Measurements from ENCODE around the gene SLAMF1. TPM values are rescaled to one million over a fixed set of nuclear protein-coding genes. Genes with fewer than 3 reads are reported as not detected.

Gene SLAMF1
- total RNA-seq, 1 donor from 2014 or later = not detected

DNA sequence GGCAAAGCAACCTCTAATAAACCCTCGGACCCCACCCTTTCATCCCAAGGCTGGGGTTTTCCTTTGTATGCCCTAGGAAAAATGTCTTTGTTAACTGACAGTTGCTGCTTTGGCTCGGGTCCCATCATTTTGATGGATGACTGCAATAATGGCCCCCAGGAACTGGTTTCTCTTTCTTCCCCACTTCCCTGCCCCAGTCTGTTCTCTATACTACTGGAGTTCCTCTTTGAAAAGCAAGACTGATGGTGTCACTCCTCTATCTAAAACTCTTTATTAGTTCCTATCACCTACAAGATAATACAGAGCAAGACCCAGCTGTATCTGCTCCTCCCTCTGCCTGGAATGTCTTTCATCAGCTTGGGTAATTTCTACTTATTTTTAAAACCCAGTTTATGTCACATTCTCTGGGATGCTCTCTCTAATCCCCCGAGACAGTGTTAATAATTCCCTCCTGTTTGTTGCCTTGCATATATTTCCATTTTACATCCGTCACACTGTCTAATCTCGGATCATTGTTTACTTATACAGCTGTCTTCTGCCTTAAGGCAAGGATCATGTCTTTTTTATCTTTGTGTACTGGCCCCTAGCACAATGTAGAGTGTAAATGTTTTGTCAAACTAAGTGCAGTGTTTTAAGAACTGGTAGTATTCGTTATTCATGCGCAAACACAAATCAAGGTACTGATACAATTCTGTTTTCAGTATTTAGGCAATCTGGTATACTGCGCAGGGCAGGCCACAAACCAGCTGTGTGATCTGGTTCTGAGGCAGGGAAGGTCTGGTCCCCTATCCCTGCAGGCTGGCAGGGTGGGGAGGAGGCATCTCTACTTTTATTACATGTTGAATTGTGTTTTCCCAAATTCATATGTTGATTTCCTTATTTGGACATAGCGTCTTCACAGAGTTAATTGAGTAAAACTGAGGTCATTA is 16.1 kb downstream of the SLAMF1 start:
- Histone ChIP-seq H4K20me1 (ENCODE audit: insufficient read depth, low read length) (no peaks in the 10 kb centered on the region), H3K9me3 (ENCODE audit: insufficient read depth, low read depth, low read length) (no peaks in the 10 kb centered on the region), H3K4me1 (ENCODE audit: insufficient read depth, low read length) (no peaks in the 10 kb centered on the region), H3K79me2 (ENCODE audit: insufficient read depth, low read length) (no peaks in the 10 kb centered on the region), H2AFZ (ENCODE audit: low read depth, low read length) (no peak overlapping the region), H3K27me3 (ENCODE audit: insufficient read depth, low read length) (no peaks in the 10 kb centered on the region), H3K4me3 (ENCODE audit: insufficient read depth, low read depth, low read length) (no peak overlapping the region), H3K27ac (ENCODE audit: low read depth, low read length) (no peak overlapping the region), H3K4me2 (ENCODE audit: low read length) (no peak overlapping the region), H3K36me3 (ENCODE audit: insufficient read depth, low read length) (no peaks in the 10 kb centered on the region), H3K9ac (ENCODE audit: low read length) (no peak overlapping the region)
- DNase-seq (ENCODE audit: low read depth) = no peak
- no peak overlapping the region for H3K4me3 Mint-ChIP-seq (ENCODE audit: unreplicated experiment)
- H3K9me3 Mint-ChIP-seq (ENCODE audit: unreplicated experiment) = no peaks in the 10 kb centered on the region
- TF ChIP-seq, protein P1, sequence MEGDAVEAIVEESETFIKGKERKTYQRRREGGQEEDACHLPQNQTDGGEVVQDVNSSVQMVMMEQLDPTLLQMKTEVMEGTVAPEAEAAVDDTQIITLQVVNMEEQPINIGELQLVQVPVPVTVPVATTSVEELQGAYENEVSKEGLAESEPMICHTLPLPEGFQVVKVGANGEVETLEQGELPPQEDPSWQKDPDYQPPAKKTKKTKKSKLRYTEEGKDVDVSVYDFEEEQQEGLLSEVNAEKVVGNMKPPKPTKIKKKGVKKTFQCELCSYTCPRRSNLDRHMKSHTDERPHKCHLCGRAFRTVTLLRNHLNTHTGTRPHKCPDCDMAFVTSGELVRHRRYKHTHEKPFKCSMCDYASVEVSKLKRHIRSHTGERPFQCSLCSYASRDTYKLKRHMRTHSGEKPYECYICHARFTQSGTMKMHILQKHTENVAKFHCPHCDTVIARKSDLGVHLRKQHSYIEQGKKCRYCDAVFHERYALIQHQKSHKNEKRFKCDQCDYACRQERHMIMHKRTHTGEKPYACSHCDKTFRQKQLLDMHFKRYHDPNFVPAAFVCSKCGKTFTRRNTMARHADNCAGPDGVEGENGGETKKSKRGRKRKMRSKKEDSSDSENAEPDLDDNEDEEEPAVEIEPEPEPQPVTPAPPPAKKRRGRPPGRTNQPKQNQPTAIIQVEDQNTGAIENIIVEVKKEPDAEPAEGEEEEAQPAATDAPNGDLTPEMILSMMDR (IDR thresholded peaks at IDR 0.05; ENCODE audit: insufficient read depth, low read depth, low read length) = no peak
- no peak for TF ChIP-seq EZH2 (IDR thresholded peaks at IDR 0.05; ENCODE audit: insufficient read depth, low read length)
- no peaks in the 10 kb centered on the region for H3K36me3 Mint-ChIP-seq (ENCODE audit: low read depth, unreplicated experiment)
- FAIRE-seq = no peak
- H3K4me1 Mint-ChIP-seq (ENCODE audit: low read depth, unreplicated experiment) = peaks cover 7% of the 10 kb centered on the region
- no peaks in the 10 kb centered on the region for H3K27me3 Mint-ChIP-seq (ENCODE audit: low read depth, unreplicated experiment)
- H3K27ac Mint-ChIP-seq (ENCODE audit: unreplicated experiment) = peak overlapping the region; percentile 36

DNA sequence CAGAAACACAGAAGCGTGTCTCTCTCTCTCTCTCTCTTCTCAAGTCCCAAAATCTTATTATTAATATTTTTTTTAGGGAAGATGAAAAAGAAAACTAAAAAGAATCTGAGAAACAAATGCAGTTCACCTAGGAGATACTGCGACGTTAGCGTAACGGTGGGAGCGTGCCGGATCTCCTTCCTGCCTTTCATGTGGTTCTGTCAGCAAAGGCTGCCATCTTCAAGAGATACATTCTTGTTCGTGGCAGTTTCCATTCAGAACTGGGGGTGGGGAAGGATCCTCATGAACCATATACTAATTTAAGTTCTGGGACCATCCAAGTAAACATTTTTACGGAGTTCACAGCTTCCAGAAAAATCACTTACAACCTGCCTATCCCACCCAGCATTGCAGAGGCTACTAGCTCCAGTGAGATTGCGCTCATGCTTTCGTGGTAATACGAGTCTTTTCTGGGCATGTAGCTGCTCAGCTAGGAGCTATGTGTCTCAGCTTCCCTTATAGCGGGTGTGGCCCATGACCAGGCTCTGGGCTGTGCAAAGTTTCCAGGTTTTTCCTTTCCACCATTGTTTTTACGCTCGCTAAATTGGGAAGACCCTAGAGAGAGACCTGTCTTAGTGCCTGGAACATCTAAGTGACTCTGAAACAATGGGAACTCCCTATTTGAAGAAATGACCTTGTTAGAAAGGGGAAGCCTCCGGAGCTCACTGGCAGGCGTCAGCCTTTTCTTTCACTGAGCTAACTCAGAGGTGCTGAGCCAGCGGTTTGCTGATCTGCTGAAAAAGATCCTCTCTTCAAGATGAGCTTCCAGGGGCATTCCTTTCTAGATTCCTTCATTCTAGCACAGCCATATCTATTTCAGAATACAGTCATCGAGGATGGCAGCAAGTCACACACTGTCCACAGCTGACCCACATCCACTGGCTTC is 17.3 kb downstream of the SLAMF1 start:
- no peak for TF ChIP-seq EZH2 (IDR thresholded peaks at IDR 0.05; ENCODE audit: insufficient read depth, low read length)
- TF ChIP-seq, protein P1 (IDR thresholded peaks at IDR 0.05; ENCODE audit: insufficient read depth, low read depth, low read length) = no peak
- Histone ChIP-seq H3K27ac (ENCODE audit: low read depth, low read length) (no peak overlapping the region), H4K20me1 (ENCODE audit: insufficient read depth, low read length) (no peaks in the 10 kb centered on the region), H3K4me2 (ENCODE audit: low read length) (no peak overlapping the region), H3K79me2 (ENCODE audit: insufficient read depth, low read length) (no peaks in the 10 kb centered on the region), H3K36me3 (ENCODE audit: insufficient read depth, low read length) (no peaks in the 10 kb centered on the region), H3K27me3 (ENCODE audit: insufficient read depth, low read length) (no peaks in the 10 kb centered on the region), H3K9me3 (ENCODE audit: insufficient read depth, low read depth, low read length) (no peaks in the 10 kb centered on the region), H3K9ac (ENCODE audit: low read length) (no peak overlapping the region), H3K4me1 (ENCODE audit: insufficient read depth, low read length) (no peaks in the 10 kb centered on the region), H2AFZ (ENCODE audit: low read depth, low read length) (no peak overlapping the region), H3K4me3 (ENCODE audit: insufficient read depth, low read depth, low read length) (no peak overlapping the region)
- H3K27ac Mint-ChIP-seq (ENCODE audit: unreplicated experiment) = no peak overlapping the region
- peaks cover 7% of the 10 kb centered on the region for H3K4me1 Mint-ChIP-seq (ENCODE audit: low read depth, unreplicated experiment)
- H3K4me3 Mint-ChIP-seq (ENCODE audit: unreplicated experiment) = no peak overlapping the region
- DNase-seq (ENCODE audit: low read depth) (no peak), FAIRE-seq (no peak)
- H3K27me3 Mint-ChIP-seq (ENCODE audit: low read depth, unreplicated experiment) = no peaks in the 10 kb centered on the region
- no peaks in the 10 kb centered on the region for H3K9me3 Mint-ChIP-seq (ENCODE audit: unreplicated experiment)
- H3K36me3 Mint-ChIP-seq (ENCODE audit: low read depth, unreplicated experiment) = no peaks in the 10 kb centered on the region
